ENCODE measurements around the gene C1orf21.

The C1orf21 gene

GRCh38 chr1:184520336-184520735, 133.5 kb downstream of the C1orf21 start:
- peak; percentile 48 to 80 for DNase-seq

DNA sequence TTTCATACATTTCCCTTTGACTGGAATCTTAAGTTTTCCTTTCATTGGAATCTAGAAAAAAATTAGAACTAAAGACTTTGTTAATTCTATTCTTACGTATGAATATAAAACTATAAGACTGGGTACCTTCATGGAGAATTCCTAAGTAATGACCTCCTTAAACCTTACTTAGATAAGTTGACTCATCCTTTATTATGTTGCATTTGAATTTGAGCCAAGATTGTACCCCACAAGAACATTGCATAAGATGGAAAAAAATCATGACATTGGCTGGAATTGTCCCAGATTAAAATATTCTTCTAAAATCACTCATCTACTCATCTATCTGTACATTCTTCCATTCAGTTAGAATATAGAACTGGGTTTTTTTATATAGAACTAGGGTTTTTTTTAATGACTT, 137.4 kb downstream of the C1orf21 start:
- no peak for DNase-seq

GRCh38 chr1:184527402-184527801, 140.6 kb downstream of the C1orf21 start:
- DNase-seq = no peak

DNA sequence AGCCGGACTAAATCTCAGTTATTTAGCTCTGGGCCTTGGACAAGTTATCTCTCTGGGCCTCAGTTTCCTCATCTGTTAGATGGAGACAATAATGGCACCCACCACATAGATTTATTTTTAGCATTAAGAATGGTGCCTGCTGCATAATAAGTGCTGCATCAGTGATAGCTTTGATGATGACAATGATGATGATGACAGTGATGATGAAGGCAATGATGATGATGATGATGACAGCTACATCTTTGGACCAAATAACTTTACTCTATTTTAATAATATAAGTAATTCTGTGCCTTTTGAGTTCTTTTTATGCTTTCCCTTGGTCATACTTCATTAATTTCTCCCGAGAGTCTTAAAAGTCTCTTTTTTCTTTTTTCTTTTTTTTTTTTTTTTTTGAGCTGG, 143.4 kb downstream of the C1orf21 start:
- DNase-seq = no peak

GRCh38 chr1:184531296-184531695, 144.5 kb downstream of the C1orf21 start:
- no peak for DNase-seq

DNA sequence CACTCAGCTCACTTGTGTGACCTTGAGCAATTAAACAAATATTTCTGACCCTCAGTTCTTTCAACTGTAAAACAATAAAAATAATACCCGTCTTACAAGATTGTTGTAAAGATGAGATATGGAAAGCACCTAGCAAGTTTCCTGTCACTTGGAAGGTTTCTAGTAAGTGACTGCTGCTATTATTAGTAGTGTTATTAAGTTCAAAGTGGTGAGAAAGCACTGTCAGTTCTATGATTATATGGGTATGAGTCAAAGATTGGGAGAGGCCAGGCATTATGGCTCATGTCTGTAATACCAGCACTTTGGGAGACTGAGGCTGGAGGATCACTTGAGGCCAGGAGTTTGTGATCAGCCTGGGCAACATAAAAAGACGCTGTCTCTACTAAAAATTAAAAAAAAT, 145.4 kb downstream of the C1orf21 start:
- no peak for DNase-seq

DNA sequence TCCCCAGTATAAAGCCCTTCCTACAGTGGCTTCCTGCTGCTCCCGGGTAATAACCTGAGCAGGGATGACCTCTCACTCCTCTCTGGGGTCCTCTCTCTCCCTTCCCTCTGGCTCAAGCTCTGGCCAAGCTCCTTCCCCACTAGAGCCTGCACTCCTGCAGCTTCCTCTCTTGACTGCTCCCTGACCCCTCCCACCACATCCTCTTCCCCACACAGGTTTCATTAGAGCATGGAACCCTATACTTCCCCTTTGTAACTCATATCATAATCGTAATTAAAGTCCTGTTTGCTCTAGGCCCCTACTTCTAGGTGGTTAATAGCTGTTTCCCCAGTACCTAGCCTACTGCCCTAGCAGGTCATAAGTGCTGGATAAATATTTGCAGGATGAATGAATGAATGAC, 146.2 kb downstream of the C1orf21 start:
- peak in 1 of 2 experiments; percentile 36 for DNase-seq

DNA sequence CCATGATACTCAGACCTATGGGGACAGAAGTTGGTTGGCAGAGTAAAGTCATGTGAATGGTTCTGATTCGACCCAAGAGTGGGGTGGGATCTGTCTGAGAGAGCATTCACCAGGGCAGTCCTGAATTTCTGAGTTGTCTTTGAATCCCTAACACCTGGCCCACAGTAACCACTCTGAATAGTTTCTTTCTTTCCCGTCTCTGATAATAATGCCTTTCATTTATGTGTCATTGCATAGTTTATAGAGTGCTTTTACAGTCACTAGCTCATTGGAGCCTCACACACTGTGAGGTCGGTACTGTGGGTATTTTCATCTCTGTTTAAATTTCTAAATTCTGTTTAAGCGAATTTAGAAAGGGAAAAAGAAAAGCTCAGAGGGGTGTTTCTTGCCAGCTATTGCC, 147.1 kb downstream of the C1orf21 start:
- DNase-seq = no peak

DNA sequence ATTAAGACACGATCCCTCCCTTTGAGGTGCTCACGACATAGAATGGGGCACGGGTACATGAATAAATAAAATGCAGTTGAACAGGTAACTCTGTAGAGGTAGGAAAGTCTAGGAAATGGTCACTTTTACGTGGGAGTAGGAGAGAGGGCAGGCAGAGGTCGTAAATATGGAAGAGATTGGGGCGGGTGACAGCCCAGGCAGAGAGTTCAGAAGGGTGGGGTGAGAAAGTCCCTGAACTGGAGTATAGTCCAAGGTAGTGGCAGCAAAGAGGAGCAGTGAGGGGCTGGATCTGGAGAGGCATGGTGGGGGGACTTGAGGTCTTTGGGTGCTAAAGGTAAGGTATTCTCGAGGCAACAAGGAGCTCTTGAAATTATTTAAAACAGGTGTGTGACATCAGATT, 147.9 kb downstream of the C1orf21 start:
- no peak for DNase-seq

DNA sequence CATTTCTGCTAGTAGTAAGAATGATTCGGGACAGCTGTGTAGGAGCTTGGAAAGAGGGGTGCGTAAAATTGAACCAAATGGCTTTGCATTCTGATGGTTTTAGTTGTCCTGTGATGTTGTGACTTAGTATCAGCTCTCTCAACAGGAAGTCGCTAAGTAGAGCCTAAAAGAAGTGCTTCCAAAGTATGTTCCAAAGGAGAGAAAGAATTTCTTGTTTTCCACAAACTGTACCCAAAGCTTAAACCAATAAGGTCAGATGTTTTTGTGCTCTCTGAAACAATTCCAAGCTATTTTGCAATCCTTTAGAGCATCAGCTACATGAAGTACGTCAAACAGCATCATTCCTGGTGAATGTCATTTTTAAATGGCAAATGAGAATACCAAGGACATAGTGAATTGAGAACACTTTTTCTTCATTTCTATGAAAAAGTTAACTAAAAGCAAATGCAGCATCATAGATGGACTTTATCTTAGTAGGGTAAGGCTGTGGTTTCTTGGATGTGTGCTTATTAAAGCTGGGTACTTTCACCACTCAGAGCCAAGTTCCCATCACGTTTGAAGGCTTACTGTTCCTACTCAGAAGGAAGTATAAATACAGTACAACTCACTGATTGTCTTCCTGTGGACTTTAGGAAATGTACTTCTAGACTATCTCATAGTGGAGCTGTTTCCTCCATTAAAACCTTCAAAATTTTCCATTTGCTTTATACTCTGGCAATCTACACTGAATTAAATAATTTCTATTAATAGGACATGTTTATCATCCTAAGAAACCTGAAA, 148.6 kb downstream of the C1orf21 start:
- DNase-seq = no peak

- no peak for DNase-seq
Measured at GRCh38 chr1:184536246-184536985, 149.6 kb downstream of the C1orf21 start.

GRCh38 chr1:184539580-184539979, 152.8 kb downstream of the C1orf21 start:
- DNase-seq = no peak

DNA sequence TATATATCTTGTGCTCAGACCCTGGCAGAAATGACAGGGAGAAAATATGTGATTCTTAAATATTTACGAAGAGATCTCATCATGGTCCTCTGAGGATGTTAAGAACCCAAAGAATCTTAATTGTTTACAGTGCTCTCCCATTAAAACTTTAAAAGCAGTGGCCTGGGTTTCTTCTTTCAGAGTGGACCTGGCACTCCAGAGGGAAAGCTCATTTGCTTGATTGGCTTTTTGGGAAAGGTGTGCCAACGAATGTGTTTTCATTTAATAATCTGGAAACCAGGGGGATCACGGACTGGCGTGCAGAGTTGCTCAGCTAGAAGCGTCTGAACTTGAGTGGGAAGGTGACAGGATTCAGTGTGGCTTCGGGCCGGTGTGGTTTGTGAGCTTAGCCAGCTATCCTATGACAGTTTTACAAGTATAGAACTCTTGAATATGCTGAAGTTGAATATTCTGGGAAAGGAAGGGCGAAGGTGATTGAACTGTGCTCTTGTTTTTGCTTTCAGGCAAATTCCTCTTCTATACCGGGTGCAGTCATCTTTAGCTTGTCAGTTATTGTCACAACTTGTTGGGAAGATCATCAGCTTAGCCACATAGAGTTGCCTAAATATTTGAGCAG, 154.8 kb downstream of the C1orf21 start:
- no peak for DNase-seq

DNA sequence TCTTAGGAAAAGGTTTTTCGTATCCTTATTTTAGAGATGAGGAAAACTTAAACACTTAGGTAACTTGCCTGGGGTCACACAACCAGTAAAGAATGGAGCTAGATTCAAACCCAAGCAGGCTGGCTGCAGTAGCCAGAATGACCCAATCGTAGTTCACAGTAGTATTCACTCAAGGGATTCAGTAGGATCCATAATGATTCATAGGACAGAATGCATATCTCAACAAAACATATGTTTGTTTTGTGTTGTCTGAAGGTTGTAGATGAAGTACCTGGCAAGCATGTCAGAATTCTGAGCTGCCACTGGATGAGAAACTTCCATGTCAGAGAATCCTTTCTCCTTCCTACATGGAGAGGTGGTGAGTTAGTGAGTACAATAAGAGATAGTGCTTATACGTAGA, 155.5 kb downstream of the C1orf21 start:
- DNase-seq = no peak

DNA sequence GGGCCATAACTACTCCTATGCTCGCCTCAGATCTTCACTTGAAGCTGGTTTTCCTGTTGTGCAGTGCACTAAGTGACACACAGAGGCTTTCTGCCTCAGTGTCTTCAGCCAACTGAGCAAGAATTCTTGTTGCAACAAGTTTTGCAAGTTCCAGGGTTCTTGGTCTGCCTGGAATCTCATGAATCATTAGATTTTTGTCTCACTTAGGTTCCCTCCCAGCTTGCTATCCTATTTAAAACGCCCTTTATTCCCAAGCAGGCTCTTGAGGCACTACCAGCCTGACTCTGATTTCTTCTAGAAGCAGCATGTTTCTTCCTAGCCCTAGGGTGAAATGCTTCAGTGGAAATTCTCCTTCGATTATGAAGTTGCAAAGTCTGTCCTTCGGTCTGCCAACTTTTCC, 158.8 kb downstream of the C1orf21 start:
- no peak for DNase-seq

DNA sequence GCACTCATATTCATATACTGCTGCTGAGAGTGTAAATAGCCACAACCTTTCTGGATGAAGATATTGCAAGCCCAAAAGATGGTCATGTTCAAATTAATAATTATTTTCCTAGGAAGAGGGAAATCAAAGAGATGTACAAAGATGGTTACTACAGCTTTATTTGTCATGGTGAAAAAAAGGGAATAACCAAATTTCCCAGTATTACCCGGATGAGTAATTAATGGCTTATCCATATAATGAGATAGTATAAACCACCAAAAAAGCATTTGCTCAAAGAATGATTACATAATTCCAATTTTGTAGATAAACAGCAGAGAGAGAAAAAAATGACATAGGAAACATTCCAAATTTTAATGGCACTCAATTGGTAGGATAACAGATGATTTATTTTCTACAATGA, 165.6 kb downstream of the C1orf21 start:
- DNase-seq = no peak

- peak in 1 of 2 experiments; percentile 16 for DNase-seq
Measured at GRCh38 chr1:184553845-184554244, 167.0 kb downstream of the C1orf21 start.

DNA sequence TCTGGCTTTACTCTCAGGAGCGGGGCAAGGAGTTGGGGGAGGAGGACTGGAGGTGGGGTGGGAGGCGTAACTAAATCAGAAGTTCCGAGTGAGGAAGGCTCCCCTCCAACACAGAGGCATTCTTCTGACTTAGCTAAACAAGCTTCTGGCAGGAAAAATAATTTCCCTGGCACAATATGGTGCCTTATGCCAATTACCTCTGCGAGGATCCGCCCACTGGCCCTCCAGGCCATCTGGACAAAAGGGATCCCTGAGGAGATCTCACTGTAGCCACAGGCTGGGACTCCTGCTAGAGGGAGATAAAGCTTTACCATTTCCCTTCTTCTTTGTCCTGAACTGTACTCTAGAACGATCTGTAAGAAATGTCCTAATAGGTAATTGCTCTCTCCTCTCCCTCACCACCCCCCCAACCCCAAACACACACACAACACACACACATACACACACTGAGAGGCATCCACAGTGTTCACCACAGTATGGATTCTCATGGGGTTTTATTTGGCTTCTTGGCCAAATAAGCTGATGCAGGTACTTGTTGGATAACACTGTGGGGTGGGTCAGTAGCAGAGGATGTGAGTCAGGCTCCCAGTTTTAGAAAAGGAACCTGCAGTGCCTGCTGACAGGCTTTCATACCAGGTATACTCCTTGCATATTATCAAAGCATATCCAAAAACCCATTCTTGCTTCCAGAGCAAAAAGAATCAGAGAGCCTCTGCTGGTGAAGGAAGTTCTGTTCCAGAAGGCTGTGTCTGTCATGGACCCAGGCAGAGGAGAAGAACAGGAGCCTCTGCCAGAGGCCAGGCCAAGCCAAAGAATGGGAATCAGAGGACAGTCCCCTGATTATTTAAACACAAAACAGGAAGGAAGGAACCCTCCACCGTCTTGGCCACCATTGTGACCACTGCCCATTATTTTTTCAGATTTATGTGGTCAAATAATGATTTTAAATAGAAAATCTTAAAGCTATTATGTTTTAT, 169.1 kb downstream of the C1orf21 start:
- DNase-seq = peak; percentile 84 to 92

- DNase-seq = no peak
Measured at GRCh38 chr1:184556665-184557064, 169.8 kb downstream of the C1orf21 start.

GRCh38 chr1:184557423-184558347, 170.9 kb downstream of the C1orf21 start:
- DNase-seq = no peak

DNA sequence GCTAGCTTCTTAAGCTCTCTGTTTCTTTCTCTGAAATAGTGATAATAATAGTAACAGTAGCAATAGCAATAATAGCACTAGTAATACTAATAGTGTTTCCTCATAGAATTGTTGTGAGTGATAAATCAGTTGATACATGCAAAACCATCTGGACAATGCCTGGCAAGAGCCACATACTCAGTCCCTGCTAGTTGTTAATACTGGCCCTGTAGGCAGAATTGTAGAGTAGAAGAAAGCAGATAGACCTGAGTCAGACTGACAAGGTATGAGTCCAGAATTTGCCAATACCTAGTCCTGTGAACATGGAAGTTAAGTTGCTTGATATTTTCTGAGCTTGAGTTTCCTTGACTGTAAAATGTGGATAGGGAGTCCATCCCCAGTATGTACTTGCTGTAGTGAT, 171.9 kb downstream of the C1orf21 start:
- no peak for DNase-seq
